PFSK-1 (cell line): ENCODE results near the gene RNF17.

Experiments
- FOXP2 ChIP-seq: optimal IDR thresholded peaks from 2 replicates; pipeline ENCODE3; 2011; ENCODE audit warnings: borderline replicate concordance, control low read depth, inconsistent platforms; ENCODE audit not compliant: insufficient read depth; ENCODE audit errors: extremely low read length, extremely low read depth
- POLR2AphosphoS5 ChIP-seq: IDR thresholded peaks from 2 replicates; pipeline ENCODE4 v1.6.1; 2012; ENCODE audit warnings: low read depth, mild to moderate bottlenecking, control low read depth, low read length, moderate library complexity
- SIN3A ChIP-seq: IDR thresholded peaks from 2 replicates; pipeline ENCODE4 v1.6.1; 2012; ENCODE audit warnings: mild to moderate bottlenecking, low read length, moderate library complexity, borderline replicate concordance; ENCODE audit not compliant: insufficient read depth
- TAF1 ChIP-seq: IDR thresholded peaks from 2 replicates; pipeline ENCODE4 v1.6.1; 2012; ENCODE audit warnings: low read length, control low read depth, borderline replicate concordance; ENCODE audit not compliant: insufficient read depth
- TF ChIP-seq, protein P1 (sequence below), 2 experiments: IDR thresholded peaks; 2 replicates each; pipeline versions ENCODE4 v1.6.1 to v1.8.0; 2011 to 2012; ENCODE audit warnings: low read depth in 2 of 2, low read length in 2 of 2, control low read depth in 1 of 2, inconsistent platforms in 1 of 2, mild to moderate bottlenecking in 1 of 2, moderate library complexity in 1 of 2; ENCODE audit not compliant: insufficient read depth in 1 of 2

The RNF17 gene

DNA sequence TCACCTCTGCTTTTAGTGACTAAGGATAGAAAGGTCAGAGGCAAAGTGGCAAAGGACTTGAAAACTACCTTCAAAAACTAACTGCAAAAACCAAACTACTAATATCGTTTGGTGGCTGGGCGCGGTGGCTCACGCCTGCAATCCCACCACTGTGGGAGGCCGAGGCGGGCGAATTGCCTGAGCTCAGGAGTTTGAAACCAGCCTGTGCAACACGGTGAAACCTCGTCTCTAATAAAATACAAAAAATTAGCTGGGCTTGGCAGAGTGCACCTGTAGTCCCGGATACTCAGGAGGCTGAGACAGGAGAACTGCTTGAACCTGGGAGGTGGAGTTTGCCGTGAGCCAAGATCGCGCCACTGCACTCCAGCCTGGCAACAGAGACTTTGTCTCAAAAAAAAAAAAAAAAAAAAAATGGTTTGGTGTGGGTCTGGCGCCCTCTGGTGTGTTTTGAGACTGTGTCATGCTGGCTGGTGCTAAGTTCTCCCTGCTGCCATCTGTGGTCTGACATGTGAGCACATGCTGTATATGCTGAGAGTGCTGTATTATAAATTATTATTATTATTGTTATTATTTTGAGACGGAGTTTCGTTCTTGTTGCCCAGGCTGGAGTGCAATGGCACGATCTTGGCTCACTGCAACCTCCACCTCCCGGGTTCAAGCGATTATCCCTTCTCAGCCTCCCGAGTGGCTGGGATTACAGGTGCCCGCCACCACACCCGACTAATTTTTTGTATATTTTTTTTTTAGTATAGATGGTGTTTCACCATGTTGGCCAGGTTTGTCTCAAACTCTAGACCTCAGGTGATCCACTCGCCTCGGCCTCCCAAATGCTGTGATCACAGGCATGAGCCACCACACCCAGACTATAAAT is 36.0 kb upstream of the RNF17 start:
- TF ChIP-seq, protein P1, sequence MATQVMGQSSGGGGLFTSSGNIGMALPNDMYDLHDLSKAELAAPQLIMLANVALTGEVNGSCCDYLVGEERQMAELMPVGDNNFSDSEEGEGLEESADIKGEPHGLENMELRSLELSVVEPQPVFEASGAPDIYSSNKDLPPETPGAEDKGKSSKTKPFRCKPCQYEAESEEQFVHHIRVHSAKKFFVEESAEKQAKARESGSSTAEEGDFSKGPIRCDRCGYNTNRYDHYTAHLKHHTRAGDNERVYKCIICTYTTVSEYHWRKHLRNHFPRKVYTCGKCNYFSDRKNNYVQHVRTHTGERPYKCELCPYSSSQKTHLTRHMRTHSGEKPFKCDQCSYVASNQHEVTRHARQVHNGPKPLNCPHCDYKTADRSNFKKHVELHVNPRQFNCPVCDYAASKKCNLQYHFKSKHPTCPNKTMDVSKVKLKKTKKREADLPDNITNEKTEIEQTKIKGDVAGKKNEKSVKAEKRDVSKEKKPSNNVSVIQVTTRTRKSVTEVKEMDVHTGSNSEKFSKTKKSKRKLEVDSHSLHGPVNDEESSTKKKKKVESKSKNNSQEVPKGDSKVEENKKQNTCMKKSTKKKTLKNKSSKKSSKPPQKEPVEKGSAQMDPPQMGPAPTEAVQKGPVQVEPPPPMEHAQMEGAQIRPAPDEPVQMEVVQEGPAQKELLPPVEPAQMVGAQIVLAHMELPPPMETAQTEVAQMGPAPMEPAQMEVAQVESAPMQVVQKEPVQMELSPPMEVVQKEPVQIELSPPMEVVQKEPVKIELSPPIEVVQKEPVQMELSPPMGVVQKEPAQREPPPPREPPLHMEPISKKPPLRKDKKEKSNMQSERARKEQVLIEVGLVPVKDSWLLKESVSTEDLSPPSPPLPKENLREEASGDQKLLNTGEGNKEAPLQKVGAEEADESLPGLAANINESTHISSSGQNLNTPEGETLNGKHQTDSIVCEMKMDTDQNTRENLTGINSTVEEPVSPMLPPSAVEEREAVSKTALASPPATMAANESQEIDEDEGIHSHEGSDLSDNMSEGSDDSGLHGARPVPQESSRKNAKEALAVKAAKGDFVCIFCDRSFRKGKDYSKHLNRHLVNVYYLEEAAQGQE (IDR thresholded peaks at IDR 0.05; ENCODE audit: insufficient read depth in 1 of 2, low read depth in 2 of 2, low read length in 2 of 2) = no peak
- no peak for TF ChIP-seq FOXP2
- no peak for TF ChIP-seq POLR2AphosphoS5
- TF ChIP-seq TAF1 = no peak
- TF ChIP-seq SIN3A = no peak

- TF ChIP-seq FOXP2 = no peak
- TF ChIP-seq, protein P1 (IDR thresholded peaks at IDR 0.05; ENCODE audit: insufficient read depth in 1 of 2, low read depth in 2 of 2, low read length in 2 of 2) = no peak
- no peak for TF ChIP-seq SIN3A
- TF ChIP-seq POLR2AphosphoS5 = no peak
- TF ChIP-seq TAF1 = no peak
Measured at GRCh38 chr13:24734950-24735349, 29.0 kb upstream of the RNF17 start.

DNA sequence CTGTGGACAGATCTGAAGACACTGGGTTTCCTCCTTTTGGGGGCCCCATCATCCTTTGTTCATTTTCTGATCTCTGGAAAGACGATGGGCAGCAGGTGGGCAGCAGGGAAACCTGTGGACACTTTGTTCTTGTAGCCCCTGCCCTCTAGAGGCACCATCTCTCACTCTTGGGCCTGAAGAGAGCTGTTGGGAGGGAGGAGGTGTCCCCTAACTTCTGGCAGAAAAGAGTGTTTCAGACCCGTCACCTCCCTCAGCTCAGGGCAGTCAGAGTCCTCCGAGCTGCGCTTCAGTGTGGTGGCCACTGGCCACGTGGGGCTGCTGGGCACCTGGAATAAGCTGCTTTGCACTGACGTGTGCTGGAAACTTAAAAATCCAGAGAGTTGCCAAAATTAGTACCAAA is 26.9 kb upstream of the RNF17 start:
- no peak for TF ChIP-seq TAF1
- TF ChIP-seq, protein P1 (IDR thresholded peaks at IDR 0.05; ENCODE audit: insufficient read depth in 1 of 2, low read depth in 2 of 2, low read length in 2 of 2) = no peak

- TF ChIP-seq TAF1 (no peak), POLR2AphosphoS5 (no peak), FOXP2 (no peak), SIN3A (no peak)
- TF ChIP-seq, protein P1 (IDR thresholded peaks at IDR 0.05; ENCODE audit: insufficient read depth in 1 of 2, low read depth in 2 of 2, low read length in 2 of 2) = no peak
Measured at GRCh38 chr13:24738366-24738847, 25.6 kb upstream of the RNF17 start.
